ENCODE measurements around the gene GNAQ.

DNA sequence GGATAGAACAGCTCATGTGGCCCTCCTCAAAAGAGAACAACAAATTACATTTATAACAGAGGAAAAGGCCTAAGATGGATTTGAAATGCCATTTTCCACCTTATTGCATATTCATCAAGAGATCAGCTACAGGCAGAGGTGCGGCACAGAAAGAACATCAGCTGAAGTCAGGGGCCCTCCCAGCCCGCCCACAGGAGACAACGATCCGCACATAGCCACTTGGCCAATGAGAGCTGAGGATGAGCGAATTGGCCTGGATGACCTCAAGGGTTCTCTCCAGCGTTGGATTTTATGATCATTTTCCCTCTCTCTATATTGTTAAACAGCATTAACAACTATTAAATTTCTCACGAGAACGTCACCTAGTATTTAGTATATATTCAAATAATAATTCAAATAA, 97.6 kb downstream of the GNAQ start:
- TF ChIP-seq CTCF (IDR thresholded peaks at IDR 0.05) (no peak), POLR2A (IDR thresholded peaks at IDR 0.05) (no peak)
